Heart right ventricle (tissue), 16 donors: Measurements from ENCODE around the gene BUD23. TPM values are rescaled to one million over a fixed set of nuclear protein-coding genes. Genes with fewer than 3 reads are reported as not detected.

Experiments
- ATAC-seq, 8 donors: fragments of 200-7000 bp; cut with Tn5 transposase; one replicate each; pipeline ENCODE4 v1.9.1; 2020; ENCODE audit warnings: mild to moderate bottlenecking in 8 of 8, moderate library complexity in 8 of 8, moderate number of reproducible peaks in 1 of 8
- DNase-seq, 2 donors: peaks; one replicate each; pipeline ENCODE4 v3.0.0-alpha.2; 2020
- H3K27ac ChIP-seq, 10 donors: fragments of 200-600 bp; sonication (generic) in 2 of 10; one replicate each; pipeline versions ENCODE4 v1.5.0 to v1.8.0; 2020 to 2022; ENCODE audit warnings: mild to moderate bottlenecking in 3 of 10
- H3K27me3 ChIP-seq, 7 donors: fragments of 200-600 bp; one replicate each; pipeline ENCODE4 v1.8.0; 2021 to 2022; ENCODE audit warnings: mild to moderate bottlenecking in 2 of 7
- H3K36me3 ChIP-seq, 9 donors: fragments of 200-600 bp; sonication (generic) in 1 of 9; one replicate each; pipeline versions ENCODE4 v1.5.0 to v1.8.0; 2020 to 2022; ENCODE audit warnings: mild to moderate bottlenecking in 2 of 9
- H3K4me1 ChIP-seq, 9 donors: fragments of 200-600 bp; sonication (generic) in 1 of 9; one replicate each; pipeline versions ENCODE4 v1.5.0 to v1.8.0; 2020 to 2022; ENCODE audit warnings: mild to moderate bottlenecking in 4 of 9
- H3K4me3 ChIP-seq, 10 donors: fragments of 200-600 bp; sonication (generic) in 2 of 10; one replicate each; pipeline versions ENCODE4 v1.5.0 to v1.8.0; 2020 to 2022; ENCODE audit warnings: mild to moderate bottlenecking in 7 of 10, moderate library complexity in 2 of 10
- H3K9me3 ChIP-seq, 11 donors: fragments of 200-600 bp in 10 of 11; sonication (generic) in 2 of 11; one replicate each; pipeline versions ENCODE4 v1.5.0 to v1.8.0; 2013 to 2022; ENCODE audit warnings: mild to moderate bottlenecking in 2 of 11, control low read depth in 1 of 11, moderate library complexity in 1 of 11
- WGBS, 2 donors: extraction: QIAGEN DNeasy Blood & Tissue Kit; methylation state at CpG; one replicate each; pipeline ENCODE4 v1.1.7; 2013; ENCODE audit warnings: inconsistent platforms in 1 of 2; 5-methylcytosine and 5-hydroxymethylcytosine counted together
- intact Hi-C, 10 donors: fragments of 100-400 bp; cut with DNase I; formaldehyde crosslinking; loops; one replicate each; pipeline versions ENCODE4 v1.11.1 to v1.14.2; 2022
- polyA plus RNA-seq, 2 donors: library from polyadenylated mRNA; stranded (reverse); fragments of 200-250 nt; gene quantifications; one replicate each; pipeline ENCODE4 v1.2.3, GENCODE V29; 2013
- total RNA-seq, 10 donors: library from RNA; stranded (reverse); fragmentation: NEBNext Ultra II Directional in 3 of 10; extraction: Animal tissue kit (Norgen Biotek cat#: 25700) in 3 of 10; gene quantifications; one replicate each; pipeline versions ENCODE4 v1.2.1 to v1.2.4, GENCODE V29; 2021 to 2023
- TF ChIP-seq, protein P1 (sequence below), 9 donors: fragments of 200-600 bp; sonication (generic) in 2 of 9; IDR thresholded peaks; one replicate each; pipeline versions ENCODE4 v1.5.0 to v1.8.0; 2021 to 2022; ENCODE audit warnings: antibody characterized with exemption in 9 of 9, mild to moderate bottlenecking in 5 of 9, moderate library complexity in 1 of 9
- donor health status: Arrhythmogenic right ventricular cardiomyopathy.
- donor health status: ischemic (EF 13 %, LVEDD 7.1; RV severe dilation, severe dysfunction).
- donor health status: healthy with polysubstance abuse.
- donor health status: DM: no; HTN: yes; CAD: no.
- donor health status: DM: no; HTN: no; CAD: no.
- donor health status: ischemic (EF 25% LVEDD 6.9; RV normal size, moderate dysfunction).
- donor health status: ischemic (EF 25% LVEDD 5.7; RV mildly dilated, moderate dysfunction).
- donor health status: healthy.
- donor health status: DM: yes; HTN: yes; CAD: no.
- donor health status: Ischemic cardiomyopathy.
- donor health status: ischemic (EF 35%, LVEDD 5.7; RV mildly dilated, moderate dysfunction).
- donor health status: nonischemic (EF 11% LVEDD 7.7; RV severe dilation, severe dysfunction).
- donor health status: DM: yes; HTN: yes; CAD: no.
- donor health status: PGD.
- donor health status: ischemic (EF 29% LVEDD 5.4; RV normal size, mild dysfunction).
- donor health status: nonischemic (EF 23%, LVEDD 6.1; RV moderate dilation, normal function).

The BUD23 gene
- total and polyA plus RNA-seq, 12 donors: 63.4 to 134 (median 67.4) TPM

DNA sequence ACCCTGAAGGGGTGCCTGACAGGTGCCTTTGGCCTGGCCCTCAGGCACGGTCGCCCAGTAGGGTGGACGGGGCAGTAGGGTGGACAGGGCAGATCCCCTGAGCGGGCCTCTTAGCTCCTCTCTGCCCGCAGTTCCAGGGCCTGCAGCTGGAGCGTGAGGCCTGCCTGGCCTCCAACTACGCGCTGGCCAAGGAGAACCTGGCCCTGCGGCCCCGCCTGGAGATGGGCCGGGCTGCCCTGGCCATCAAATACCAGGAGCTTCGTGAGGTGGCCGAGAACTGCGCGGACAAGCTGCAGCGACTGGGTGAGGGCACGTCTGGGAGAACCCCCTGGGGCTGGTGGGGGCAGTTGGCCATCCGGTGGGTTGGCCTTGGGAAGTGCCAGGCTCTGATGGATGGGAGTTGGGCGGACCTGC lies 14.1 kb upstream of the BUD23 start:
- intact Hi-C loops: loop anchor here in 6 of 10 donors (5.0 to 10.0 kb wide), 3 partner anchors 56 to 64 kb away; no protein-coding TSS in a partner anchor
- peaks cover 0 to 52% (median 0%) of the 10 kb centered on the region in 7 donors for H3K27me3 ChIP-seq
- no peak overlapping the region for H3K27ac ChIP-seq
- TF ChIP-seq, protein P1, sequence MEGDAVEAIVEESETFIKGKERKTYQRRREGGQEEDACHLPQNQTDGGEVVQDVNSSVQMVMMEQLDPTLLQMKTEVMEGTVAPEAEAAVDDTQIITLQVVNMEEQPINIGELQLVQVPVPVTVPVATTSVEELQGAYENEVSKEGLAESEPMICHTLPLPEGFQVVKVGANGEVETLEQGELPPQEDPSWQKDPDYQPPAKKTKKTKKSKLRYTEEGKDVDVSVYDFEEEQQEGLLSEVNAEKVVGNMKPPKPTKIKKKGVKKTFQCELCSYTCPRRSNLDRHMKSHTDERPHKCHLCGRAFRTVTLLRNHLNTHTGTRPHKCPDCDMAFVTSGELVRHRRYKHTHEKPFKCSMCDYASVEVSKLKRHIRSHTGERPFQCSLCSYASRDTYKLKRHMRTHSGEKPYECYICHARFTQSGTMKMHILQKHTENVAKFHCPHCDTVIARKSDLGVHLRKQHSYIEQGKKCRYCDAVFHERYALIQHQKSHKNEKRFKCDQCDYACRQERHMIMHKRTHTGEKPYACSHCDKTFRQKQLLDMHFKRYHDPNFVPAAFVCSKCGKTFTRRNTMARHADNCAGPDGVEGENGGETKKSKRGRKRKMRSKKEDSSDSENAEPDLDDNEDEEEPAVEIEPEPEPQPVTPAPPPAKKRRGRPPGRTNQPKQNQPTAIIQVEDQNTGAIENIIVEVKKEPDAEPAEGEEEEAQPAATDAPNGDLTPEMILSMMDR (IDR thresholded peaks at IDR 0.05): no peak
- H3K4me3 ChIP-seq: peak overlapping the region in 1 of 10 donors; percentile 69
- H3K9me3 ChIP-seq: no peaks in the 10 kb centered on the region
- H3K36me3 ChIP-seq: no peaks in the 10 kb centered on the region
- ATAC-seq: no peak
- 86 to 88% methylated on average over 19 of the region's 19 CpGs for WGBS, 2 donors
- no peak for DNase-seq
- peaks cover 0 to 15% (median 10%) of the 10 kb centered on the region in 9 donors for H3K4me1 ChIP-seq

DNA sequence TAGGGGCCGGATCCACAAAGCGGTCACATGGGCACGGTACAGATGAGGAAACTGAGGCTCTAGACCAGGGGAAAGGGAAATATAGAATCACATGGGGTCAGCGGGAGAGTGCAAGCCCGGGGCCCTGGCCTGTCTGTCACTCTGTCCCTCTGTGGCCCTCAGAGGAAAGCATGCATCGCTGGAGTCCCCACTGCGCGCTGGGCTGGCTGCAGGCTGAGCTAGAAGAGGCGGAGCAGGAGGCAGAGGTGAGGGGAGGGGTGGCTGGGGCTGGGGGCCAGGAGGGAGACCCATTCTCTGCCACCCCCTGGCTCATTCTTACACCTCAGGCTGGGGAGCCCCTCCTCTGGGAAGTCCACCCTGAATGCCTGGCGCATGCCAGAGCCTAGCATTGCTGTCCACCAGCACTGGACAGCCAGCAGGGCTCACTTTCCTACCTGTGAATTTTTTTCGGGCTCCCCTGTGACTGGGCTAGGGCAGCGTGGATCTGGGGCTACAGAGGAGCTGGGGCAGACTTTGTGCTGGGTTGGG lies 13.5 kb upstream of the BUD23 start:
- no peak overlapping the region for H3K4me3 ChIP-seq
- intact Hi-C loops: loop anchor here in 6 of 10 donors (5.0 to 10.0 kb wide), 4 partner anchors 42 to 65 kb away; no protein-coding TSS in a partner anchor
- TF ChIP-seq, protein P1 (IDR thresholded peaks at IDR 0.05): no peak
- H3K27me3 ChIP-seq: peaks cover 0 to 45% (median 0%) of the 10 kb centered on the region in 7 donors
- ATAC-seq: no peak
- no peak overlapping the region for H3K27ac ChIP-seq
- H3K36me3 ChIP-seq: no peaks in the 10 kb centered on the region
- H3K4me1 ChIP-seq: peaks cover 0 to 15% (median 10%) of the 10 kb centered on the region in 9 donors
- H3K9me3 ChIP-seq: no peaks in the 10 kb centered on the region
- 87 to 90% methylated on average over 12 of the region's 12 CpGs for WGBS, 2 donors
- no peak for DNase-seq

DNA sequence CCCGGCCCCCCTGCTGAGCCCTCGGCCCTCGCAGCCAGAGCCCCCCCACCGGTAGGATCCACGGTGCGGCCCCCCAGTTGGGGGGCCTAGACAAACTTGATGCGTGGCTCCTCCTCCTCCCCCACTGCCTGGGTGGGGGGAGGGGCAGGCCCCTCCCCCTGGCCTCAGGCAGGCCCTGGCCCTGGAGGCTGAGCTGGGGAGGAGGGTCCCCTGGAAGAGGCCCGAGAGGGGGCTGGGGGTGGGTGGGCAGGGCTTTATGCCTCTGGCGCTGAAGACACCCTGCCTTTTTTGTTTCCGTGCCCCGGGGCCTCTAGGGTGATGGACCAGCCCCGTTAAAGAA lies 12.1 kb upstream of the BUD23 start:
- ATAC-seq (no peak), DNase-seq (no peak)
- Histone ChIP-seq H3K4me3 (no peak overlapping the region), H3K27me3 (peaks cover 0 to 33% (median 0%) of the 10 kb centered on the region in 7 donors), H3K27ac (no peak overlapping the region), H3K4me1 (peaks cover 0 to 15% (median 10%) of the 10 kb centered on the region in 9 donors), H3K36me3 (no peaks in the 10 kb centered on the region), H3K9me3 (no peaks in the 10 kb centered on the region)
- TF ChIP-seq, protein P1 (IDR thresholded peaks at IDR 0.05): no peak
- intact Hi-C loops: loop anchor here in 1 of 10 donors (5.0 kb wide), 1 partner anchor 41 kb away; no protein-coding TSS in a partner anchor
- WGBS, 2 donors: 50 to 59% methylated on average over 12 of the region's 12 CpGs

DNA sequence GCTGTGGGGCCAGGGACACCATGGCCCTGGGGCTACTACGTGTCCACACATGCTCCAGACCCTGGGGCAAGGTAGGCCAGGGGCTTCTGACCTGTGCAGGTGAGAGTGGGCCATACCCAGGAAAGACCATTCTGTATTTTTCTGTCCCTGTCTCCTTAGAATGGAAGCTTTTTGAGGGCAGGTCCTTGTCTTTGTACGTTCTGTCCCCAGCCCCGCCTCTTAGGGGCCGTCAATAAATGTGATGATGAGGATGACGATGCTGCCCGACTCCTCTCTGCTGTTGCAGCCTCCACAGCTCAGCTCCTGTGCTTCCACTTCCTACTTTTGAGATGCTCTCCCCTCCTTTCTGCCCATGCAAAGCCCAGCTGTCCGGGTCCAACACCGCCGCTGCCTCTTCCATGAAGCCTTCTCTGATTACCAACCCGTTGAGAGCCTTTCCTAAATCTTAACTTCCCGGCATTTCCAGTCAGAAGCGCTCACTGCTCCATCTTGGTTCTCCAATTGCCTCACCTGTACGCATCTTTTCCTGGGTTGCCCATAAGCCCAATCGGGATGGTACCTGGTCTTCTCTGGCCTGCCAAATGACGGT lies 11.4 kb upstream of the BUD23 start:
- no peak for ATAC-seq
- no peak for DNase-seq
- intact Hi-C loops: loop anchor here in 1 of 10 donors (5.0 kb wide), 1 partner anchor 40 kb away; no protein-coding TSS in a partner anchor
- Histone ChIP-seq H3K4me1 (peaks cover 0 to 15% (median 10%) of the 10 kb centered on the region in 9 donors), H3K36me3 (no peaks in the 10 kb centered on the region), H3K9me3 (no peaks in the 10 kb centered on the region), H3K27me3 (peaks cover 0 to 29% (median 0%) of the 10 kb centered on the region in 7 donors), H3K27ac (no peak overlapping the region), H3K4me3 (no peak overlapping the region)
- 94 to 95% methylated on average over 15 of the region's 15 CpGs for whole genome bisulfite sequencing, 2 donors
- TF ChIP-seq, protein P1 (IDR thresholded peaks at IDR 0.05): no peak
